ENCODE measurements around the gene LYSMD3.

- TF ChIP-seq CTCF (IDR thresholded peaks at IDR 0.05) (no peak), POLR2A (IDR thresholded peaks at IDR 0.05) (no peak), EP300 (IDR thresholded peaks at IDR 0.05) (no peak)
Measured at GRCh38 chr5:90506221-90506620, 23.2 kb downstream of the LYSMD3 start.
